Esophagus muscularis mucosa (tissue), 4 donors: ENCODE results near the gene SDF2. TPM values are rescaled to one million over a fixed set of nuclear protein-coding genes. Genes with fewer than 3 reads are reported as not detected.

Experiments used
- DNase-seq: peaks from one replicate; pipeline ENCODE4 v3.0.0-alpha.2; 2017; ENCODE audit errors: extremely low spot score
- H3K27ac ChIP-seq, 4 donors: fragments of 200-600 bp; sonication (generic); replicated peaks in 1 of 4; 1 replicate in 3 of 4; 2 replicates in 1 of 4; pipeline ENCODE4 v1.5.1; 2016 to 2019; ENCODE audit warnings: mild to moderate bottlenecking in 1 of 4
- H3K27me3 ChIP-seq, 4 donors: fragments of 200-600 bp; sonication (generic); one replicate each; pipeline versions ENCODE4 v1.5.1 to v1.6.0; 2016 to 2019
- H3K36me3 ChIP-seq, 4 donors: fragments of 200-600 bp; sonication (generic); one replicate each; pipeline ENCODE4 v1.5.1; 2016 to 2019
- H3K4me1 ChIP-seq, 4 donors: fragments of 200-600 bp; sonication (generic); one replicate each; pipeline ENCODE4 v1.5.1; 2016 to 2019
- H3K4me3 ChIP-seq, 4 donors: fragments of 200-600 bp; sonication (generic); 1 replicate in 2 of 4; 2 replicates in 2 of 4; pipeline ENCODE4 v1.5.1; 2016 to 2019; ENCODE audit warnings: mild to moderate bottlenecking in 4 of 4, moderate library complexity in 1 of 4
- H3K9me3 ChIP-seq, 4 donors: fragments of 200-600 bp; sonication (generic); 1 replicate in 3 of 4; 2 replicates in 1 of 4; pipeline ENCODE4 v1.5.1; 2016 to 2019
- EP300 ChIP-seq: sonication (generic); formaldehyde crosslinking; IDR thresholded peaks from one replicate; pipeline ENCODE4 v1.6.1; 2017; ENCODE audit warnings: antibody characterized with exemption
- POLR2A ChIP-seq: fragments of 450-650 bp; IDR thresholded peaks from one replicate; pipeline ENCODE4 v1.6.1; 2017; ENCODE audit warnings: antibody characterized with exemption, moderate library complexity, mild to moderate bottlenecking, low read depth
- POLR2AphosphoS5 ChIP-seq, 2 donors: sonication (generic); formaldehyde crosslinking; IDR thresholded peaks; one replicate each; pipeline ENCODE4 v1.6.1; 2017; ENCODE audit warnings: antibody characterized with exemption in 2 of 2
- WGBS: methylation state at CpG from one replicate; pipeline ENCODE4 v1.1.5; 2018; 5-methylcytosine and 5-hydroxymethylcytosine counted together
- intact Hi-C: fragments of 100-400 bp; cut with DNase I; formaldehyde crosslinking; loops from one replicate; pipeline ENCODE4 v1.15.1; 2023
- total RNA-seq, 4 donors: library from RNA; depleted of rRNA; stranded (reverse); fragments of >200 nt; gene quantifications; one replicate each; pipeline versions ENCODE4 v1.1.0 to v1.2.1, GENCODE V29; 2016
- TF ChIP-seq, protein P1 (sequence below), 3 experiments: fragments of 200-600 bp in 2 of 3; fragments of 450-650 bp in 1 of 3; sonication (generic) in 2 of 3; IDR thresholded peaks; one replicate each; pipeline ENCODE4 v1.5.1; 2017 to 2019; ENCODE audit warnings: antibody characterized with exemption in 3 of 3, mild to moderate bottlenecking in 2 of 3, moderate library complexity in 1 of 3

Gene SDF2
- total RNA-seq, 4 donors from 2014 or later: 39.1 to 46.7 (median 42.6) TPM

DNA sequence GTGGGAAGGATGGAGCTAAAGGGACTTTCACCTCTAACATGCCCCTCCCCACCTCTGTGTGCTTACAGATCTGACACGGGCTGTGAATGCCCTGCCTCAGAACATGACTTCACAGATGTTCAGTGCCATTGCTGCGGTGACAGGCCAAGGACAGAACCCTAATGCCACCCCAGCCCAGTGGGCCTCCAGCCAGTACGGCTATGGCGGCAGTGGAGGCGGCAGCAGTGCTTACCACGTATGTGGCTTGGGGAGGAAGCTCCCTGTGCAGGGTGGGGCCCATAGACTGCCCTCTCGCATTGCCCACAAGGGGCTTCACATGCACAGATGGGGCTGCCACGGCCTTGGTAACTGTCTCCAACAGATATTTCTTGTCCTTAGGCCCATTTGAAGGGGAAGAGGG lies 38.6 kb upstream of the SDF2 start:
- no peak for DNase-seq
- Histone ChIP-seq H3K4me1 (no peaks in the 10 kb centered on the region), H3K27me3 (no peaks in the 10 kb centered on the region), H3K27ac (no peak overlapping the region), H3K4me3 (no peak overlapping the region), H3K36me3 (peaks cover 80 to 98% (median 94%) of the 10 kb centered on the region in 4 donors), H3K9me3 (no peaks in the 10 kb centered on the region)
- intact Hi-C loops: no loop called here
- 85% methylated on average over 7 of the region's 8 CpGs for WGBS
- TF ChIP-seq EP300 (no peak), POLR2A (no peak)
- TF ChIP-seq, protein P1, sequence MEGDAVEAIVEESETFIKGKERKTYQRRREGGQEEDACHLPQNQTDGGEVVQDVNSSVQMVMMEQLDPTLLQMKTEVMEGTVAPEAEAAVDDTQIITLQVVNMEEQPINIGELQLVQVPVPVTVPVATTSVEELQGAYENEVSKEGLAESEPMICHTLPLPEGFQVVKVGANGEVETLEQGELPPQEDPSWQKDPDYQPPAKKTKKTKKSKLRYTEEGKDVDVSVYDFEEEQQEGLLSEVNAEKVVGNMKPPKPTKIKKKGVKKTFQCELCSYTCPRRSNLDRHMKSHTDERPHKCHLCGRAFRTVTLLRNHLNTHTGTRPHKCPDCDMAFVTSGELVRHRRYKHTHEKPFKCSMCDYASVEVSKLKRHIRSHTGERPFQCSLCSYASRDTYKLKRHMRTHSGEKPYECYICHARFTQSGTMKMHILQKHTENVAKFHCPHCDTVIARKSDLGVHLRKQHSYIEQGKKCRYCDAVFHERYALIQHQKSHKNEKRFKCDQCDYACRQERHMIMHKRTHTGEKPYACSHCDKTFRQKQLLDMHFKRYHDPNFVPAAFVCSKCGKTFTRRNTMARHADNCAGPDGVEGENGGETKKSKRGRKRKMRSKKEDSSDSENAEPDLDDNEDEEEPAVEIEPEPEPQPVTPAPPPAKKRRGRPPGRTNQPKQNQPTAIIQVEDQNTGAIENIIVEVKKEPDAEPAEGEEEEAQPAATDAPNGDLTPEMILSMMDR (IDR thresholded peaks at IDR 0.05): no peak

DNA sequence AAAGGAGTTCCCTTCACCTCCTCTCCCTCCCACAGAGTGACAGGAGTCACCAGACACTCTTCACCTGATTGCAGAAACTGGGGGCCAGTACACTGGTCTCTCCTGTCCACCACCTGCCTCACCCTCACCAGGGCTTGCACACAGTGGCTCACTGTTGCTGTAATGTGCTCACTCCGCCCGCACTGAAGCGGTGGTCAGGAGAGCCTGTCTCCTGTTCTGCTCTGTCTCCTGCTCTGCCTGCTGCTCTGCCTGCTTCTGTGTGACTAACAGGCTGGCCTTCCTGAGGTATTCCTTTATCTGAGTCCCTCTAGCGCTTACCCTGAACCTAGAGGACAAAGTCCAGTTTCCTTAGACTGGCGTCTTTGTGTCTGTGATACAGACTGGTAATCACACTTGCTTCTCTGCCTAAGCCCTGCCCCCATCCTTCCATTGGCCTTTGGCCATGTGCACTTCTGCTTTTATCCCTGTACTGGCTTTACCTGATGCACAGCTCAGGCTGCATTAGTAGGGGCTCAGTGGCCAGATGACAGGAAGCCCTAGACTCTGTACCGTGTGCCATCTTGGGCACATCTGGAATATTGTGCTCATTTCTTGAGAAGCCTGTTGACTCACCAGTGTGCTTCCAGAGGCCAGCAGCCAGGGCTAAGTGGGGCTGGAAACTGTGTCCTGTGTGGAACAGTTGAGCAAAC lies 36.7 kb upstream of the SDF2 start:
- Histone ChIP-seq H3K4me1 (no peaks in the 10 kb centered on the region), H3K27ac (no peak overlapping the region), H3K36me3 (peaks cover 98 to 100% (median 100%) of the 10 kb centered on the region in 4 donors), H3K27me3 (no peaks in the 10 kb centered on the region), H3K4me3 (no peak overlapping the region), H3K9me3 (no peaks in the 10 kb centered on the region)
- TF ChIP-seq EP300 (no peak), POLR2AphosphoS5 (IDR thresholded peaks at IDR 0.05) (no peak), POLR2A (no peak)
- TF ChIP-seq, protein P1 (IDR thresholded peaks at IDR 0.05): no peak
- intact Hi-C loops: no loop called here
- WGBS: 96% methylated on average over 6 of the region's 6 CpGs
- DNase-seq: no peak

DNA sequence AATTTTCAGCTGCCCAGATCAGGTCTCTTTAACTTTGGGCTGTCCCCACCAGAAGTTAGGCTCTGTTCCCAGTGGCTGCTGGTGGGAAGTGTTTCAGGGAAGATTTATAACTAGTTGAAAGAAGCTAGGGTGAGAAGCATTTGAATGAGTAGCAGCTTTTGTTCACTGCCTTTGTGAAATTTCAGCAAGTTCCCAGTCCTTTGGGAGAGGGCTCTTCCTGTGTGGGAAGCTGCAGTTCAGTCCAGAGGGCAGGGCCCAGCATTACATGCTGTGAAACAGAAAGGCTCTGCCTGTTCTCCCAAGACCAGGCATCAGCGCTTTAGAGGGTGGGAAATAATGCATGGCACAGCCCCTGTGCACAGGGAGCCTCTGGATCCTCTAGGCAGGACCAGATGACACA lies 32.2 kb upstream of the SDF2 start:
- peaks cover 98 to 100% (median 99%) of the 10 kb centered on the region in 4 donors for H3K36me3 ChIP-seq
- no peak overlapping the region for H3K4me3 ChIP-seq
- TF ChIP-seq POLR2A: no peak
- no peak for TF ChIP-seq POLR2AphosphoS5 (IDR thresholded peaks at IDR 0.05)
- TF ChIP-seq, protein P1 (IDR thresholded peaks at IDR 0.05): no peak
- no peak for TF ChIP-seq EP300
- no CpG with 5 or more reads among the region's 1 CpG for WGBS
- no peaks in the 10 kb centered on the region for H3K4me1 ChIP-seq
- H3K27me3 ChIP-seq: no peaks in the 10 kb centered on the region
- intact Hi-C loops: no loop called here
- no peak overlapping the region for H3K27ac ChIP-seq
- DNase-seq: no peak
- H3K9me3 ChIP-seq: no peaks in the 10 kb centered on the region

DNA sequence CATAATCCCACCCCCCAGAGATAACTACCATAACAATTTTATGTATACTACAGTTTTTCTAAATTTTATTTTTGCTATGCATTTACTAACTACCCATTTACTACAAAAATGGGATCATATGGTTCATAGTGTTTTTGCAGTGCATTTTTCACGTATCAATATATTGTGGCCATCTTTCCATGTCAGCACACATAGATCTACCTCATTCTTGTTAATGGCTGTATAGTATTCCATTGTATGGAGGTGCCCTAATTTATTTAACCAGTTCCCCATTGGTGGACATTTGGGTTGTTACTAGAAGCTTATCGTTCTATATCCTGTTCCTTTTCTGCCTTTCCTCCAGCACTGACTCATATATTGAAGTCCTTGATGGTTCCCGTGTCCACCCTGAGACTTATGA lies 27.3 kb upstream of the SDF2 start:
- H3K27ac ChIP-seq: no peak overlapping the region
- TF ChIP-seq, protein P1 (IDR thresholded peaks at IDR 0.05): no peak
- no peak for TF ChIP-seq POLR2A
- TF ChIP-seq POLR2AphosphoS5 (IDR thresholded peaks at IDR 0.05): no peak
- TF ChIP-seq EP300: no peak
- intact Hi-C loops: no loop called here
- WGBS: 100% methylated on average over 3 of the region's 3 CpGs
- no peaks in the 10 kb centered on the region for H3K9me3 ChIP-seq
- H3K4me1 ChIP-seq: no peaks in the 10 kb centered on the region
- DNase-seq: no peak
- no peak overlapping the region for H3K4me3 ChIP-seq
- H3K36me3 ChIP-seq: peaks cover 98 to 100% (median 99%) of the 10 kb centered on the region in 4 donors
- H3K27me3 ChIP-seq: no peaks in the 10 kb centered on the region

DNA sequence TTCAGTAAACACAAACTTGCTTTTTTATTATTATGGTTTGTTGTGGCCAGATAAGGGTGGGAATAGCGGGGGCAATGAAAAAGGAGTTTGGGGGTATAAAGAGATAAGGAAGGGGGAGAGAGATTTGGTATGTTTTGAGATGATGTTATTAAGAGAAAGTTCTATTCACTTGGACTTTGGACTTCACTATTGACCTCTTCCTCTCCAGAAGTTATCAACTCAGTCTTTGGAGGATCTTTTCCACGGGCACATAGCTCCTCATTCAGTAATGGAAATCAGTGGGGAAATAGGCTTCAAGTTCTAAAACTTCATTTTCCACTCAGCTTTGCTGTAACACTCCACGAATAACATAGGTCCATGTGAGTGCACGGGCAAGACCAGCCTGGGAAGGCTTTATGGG lies 26.8 kb upstream of the SDF2 start:
- Histone ChIP-seq H3K36me3 (peaks cover 98 to 100% (median 99%) of the 10 kb centered on the region in 4 donors), H3K27me3 (no peaks in the 10 kb centered on the region), H3K27ac (no peak overlapping the region), H3K4me3 (no peak overlapping the region), H3K4me1 (no peaks in the 10 kb centered on the region), H3K9me3 (no peaks in the 10 kb centered on the region)
- WGBS: 100% methylated on average over 4 of the region's 4 CpGs
- DNase-seq: no peak
- intact Hi-C loops: no loop called here
- TF ChIP-seq POLR2A (no peak), POLR2AphosphoS5 (IDR thresholded peaks at IDR 0.05) (no peak), EP300 (no peak)
- TF ChIP-seq, protein P1 (IDR thresholded peaks at IDR 0.05): no peak
